Mesenteric fat pad (tissue), 1 donor: ENCODE measurements around the gene ANKHD1. TPM values are rescaled to one million over a fixed set of nuclear protein-coding genes. Genes with fewer than 3 reads are reported as not detected.
"Not testable (repeated sequence)": the region's sequence is repeated elsewhere in the genome, so short reads cannot be mapped to it uniquely, and the experiment has no call there.

Source experiments
- DNase-seq: peaks from one replicate; pipeline ENCODE4 v3.0.0-alpha.2; 2020; ENCODE audit warnings: low spot score
- total RNA-seq: library from RNA; stranded (reverse); fragmentation: NEBNext Ultra II Directional; extraction: Animal tissue kit (Norgen Biotek cat#: 25700); gene quantifications from one replicate; pipeline ENCODE4 v1.2.1, GENCODE V29; 2021
- donor health status: DM: yes; HTN: yes; CAD: no.

Gene ANKHD1
- total RNA-seq, 1 donor from 2014 or later: 90.5 TPM

- DNase-seq: not testable (repeated sequence)
Measured at GRCh38 chr5:140421375-140421774, 19.7 kb downstream of the ANKHD1 start.

GRCh38 chr5:140423609-140424008, 22.0 kb downstream of the ANKHD1 start:
- no peak for DNase-seq

GRCh38 chr5:140424135-140424534, 22.5 kb downstream of the ANKHD1 start:
- DNase-seq: no peak

- DNase-seq: not testable (repeated sequence)
Measured at GRCh38 chr5:140427726-140428125, 26.1 kb downstream of the ANKHD1 start.

- DNase-seq: no peak
Measured at GRCh38 chr5:140429724-140430123, 28.1 kb downstream of the ANKHD1 start.

GRCh38 chr5:140432212-140432611, 30.6 kb downstream of the ANKHD1 start:
- no peak for DNase-seq

GRCh38 chr5:140432916-140433315, 31.3 kb downstream of the ANKHD1 start:
- no peak for DNase-seq

- DNase-seq: not testable (repeated sequence)
Measured at GRCh38 chr5:140457368-140457767, 55.7 kb downstream of the ANKHD1 start.

- DNase-seq: no peak
Measured at GRCh38 chr5:140466981-140467742, 65.5 kb downstream of the ANKHD1 start.

GRCh38 chr5:140468188-140468587, 66.6 kb downstream of the ANKHD1 start:
- DNase-seq: no peak

- no peak for DNase-seq
Measured at GRCh38 chr5:140469259-140469658, 67.6 kb downstream of the ANKHD1 start.

- no peak for DNase-seq
Measured at GRCh38 chr5:140480310-140481014, 78.8 kb downstream of the ANKHD1 start.

- no peak for DNase-seq
Measured at GRCh38 chr5:140481758-140482157, 80.1 kb downstream of the ANKHD1 start.

- DNase-seq: no peak
Measured at GRCh38 chr5:140483055-140483454, 81.4 kb downstream of the ANKHD1 start.

- DNase-seq: not testable (repeated sequence)
Measured at GRCh38 chr5:140488141-140488540, 86.5 kb downstream of the ANKHD1 start.

GRCh38 chr5:140488914-140489313, 87.3 kb downstream of the ANKHD1 start:
- no peak for DNase-seq

- no peak for DNase-seq
Measured at GRCh38 chr5:140497897-140498296, 96.3 kb downstream of the ANKHD1 start.

- no peak for DNase-seq
Measured at GRCh38 chr5:140498591-140498990, 97.0 kb downstream of the ANKHD1 start.

GRCh38 chr5:140502834-140503233, 101.2 kb downstream of the ANKHD1 start:
- DNase-seq: no peak

GRCh38 chr5:140509898-140510297, 108.3 kb downstream of the ANKHD1 start:
- no peak for DNase-seq

GRCh38 chr5:140513124-140513523, 111.5 kb downstream of the ANKHD1 start:
- no peak for DNase-seq

- no peak for DNase-seq
Measured at GRCh38 chr5:140524003-140524402, 122.4 kb downstream of the ANKHD1 start.

- no peak for DNase-seq
Measured at GRCh38 chr5:140540227-140540626, 138.6 kb downstream of the ANKHD1 start.
